T1000 (cell line): ENCODE results near the gene JAZF1.
A peak's percentile ranks its signal among the peaks of the same experiment; 100 is the strongest.

Experiments used
- DNase-seq: peaks from one replicate; lab custom pipeline; 2025; ENCODE audit warnings: mixed read lengths; lab: John Stamatoyannopoulos, UW

JAZF1 gene

GRCh38 chr7:27835376-27835775, 345.2 kb downstream of the JAZF1 start:
- DNase-seq = no peak

GRCh38 chr7:27834179-27834921, 346.2 kb downstream of the JAZF1 start:
- DNase-seq = no peak

GRCh38 chr7:27826357-27826756, 354.2 kb downstream of the JAZF1 start:
- no peak for DNase-seq

GRCh38 chr7:27825891-27826290, 354.7 kb downstream of the JAZF1 start:
- no peak for DNase-seq

GRCh38 chr7:27822245-27822644, 358.4 kb downstream of the JAZF1 start:
- DNase-seq = no peak

GRCh38 chr7:27812706-27813105, 367.9 kb downstream of the JAZF1 start:
- no peak for DNase-seq

GRCh38 chr7:27810186-27810585, 370.4 kb downstream of the JAZF1 start:
- no peak for DNase-seq

GRCh38 chr7:27808626-27809025, 372.0 kb downstream of the JAZF1 start:
- no peak for DNase-seq

- DNase-seq = no peak
Observed at GRCh38 chr7:27804139-27804538, 376.5 kb downstream of the JAZF1 start.

GRCh38 chr7:27802999-27803398, 377.6 kb downstream of the JAZF1 start:
- DNase-seq = no peak

GRCh38 chr7:27799212-27799611, 381.4 kb downstream of the JAZF1 start:
- DNase-seq = no peak

- DNase-seq = no peak
Observed at GRCh38 chr7:27795977-27796376, 384.6 kb downstream of the JAZF1 start.

GRCh38 chr7:27793780-27794179, 386.8 kb downstream of the JAZF1 start:
- no peak for DNase-seq

- no peak for DNase-seq
Observed at GRCh38 chr7:27788437-27788836, 392.2 kb downstream of the JAZF1 start.

- peak; percentile 37 for DNase-seq
Observed at GRCh38 chr7:27784399-27785053, 396.1 kb downstream of the JAZF1 start.

GRCh38 chr7:27782849-27783248, 397.7 kb downstream of the JAZF1 start:
- no peak for DNase-seq

GRCh38 chr7:27781188-27781587, 399.4 kb downstream of the JAZF1 start:
- no peak for DNase-seq
